Astrocyte (in vitro differentiated cells and primary cell): ENCODE results near the gene UBE2Z.

Experiments used
- CTCF ChIP-seq: IDR thresholded peaks from 2 replicates; pipeline ENCODE4 v1.5.1; 2011; ENCODE audit warnings: low read depth, mild to moderate bottlenecking, inconsistent platforms, low read length, moderate library complexity; ENCODE audit not compliant: insufficient read depth
- EZH2 ChIP-seq: IDR thresholded peaks from 2 replicates; pipeline ENCODE4 v1.6.1; 2012; ENCODE audit warnings: mild to moderate bottlenecking, low read length, inconsistent platforms; ENCODE audit not compliant: insufficient read depth

GRCh38 chr17:48930435-48930873, 22.2 kb downstream of the UBE2Z start:
- TF ChIP-seq EZH2 = no peak
- no peak for TF ChIP-seq CTCF
